Mesenchymal stem cell (in vitro differentiated cells and primary cell): ENCODE measurements around the gene TNFRSF1A.
A peak's percentile ranks its signal among the peaks of the same experiment; 100 is the strongest.

ENCODE experiments used
- DNase-seq: peaks from one replicate; pipeline ENCODE4 v3.0.0-alpha.2; 2013
- H2AFZ ChIP-seq: one replicate; pipeline ENCODE4 v1.6.1; 2013; ENCODE audit warnings: low read depth, mild to moderate bottlenecking, control low read depth, inconsistent platforms, low read length, moderate library complexity
- H2AK5ac ChIP-seq: 2 replicates; pipeline ENCODE4 v1.6.1; 2013; ENCODE audit warnings: low read length, moderate library complexity, mild to moderate bottlenecking, inconsistent platforms; ENCODE audit not compliant: severe bottlenecking
- H2BK120ac ChIP-seq: one replicate; pipeline ENCODE4 v1.6.1; 2013; ENCODE audit warnings: low read depth, mild to moderate bottlenecking, inconsistent platforms, low read length, moderate library complexity
- H2BK12ac ChIP-seq, 2 experiments: one replicate each; pipeline ENCODE4 v1.6.1; 2013; ENCODE audit warnings: inconsistent platforms in 2 of 2, low read length in 2 of 2, mild to moderate bottlenecking in 2 of 2, moderate library complexity in 2 of 2, control low read depth in 1 of 2
- H2BK15ac ChIP-seq: one replicate; pipeline ENCODE4 v1.6.1; 2013; ENCODE audit warnings: mild to moderate bottlenecking, low read depth, inconsistent platforms; ENCODE audit not compliant: poor library complexity, severe bottlenecking
- H2BK5ac ChIP-seq: 2 replicates; pipeline ENCODE4 v1.6.1; 2013; ENCODE audit warnings: low read depth, mild to moderate bottlenecking, low read length, control low read depth, inconsistent platforms; ENCODE audit not compliant: poor library complexity, severe bottlenecking
- H3K14ac ChIP-seq, 2 experiments: one replicate each; pipeline ENCODE4 v1.6.1; 2013; ENCODE audit warnings: inconsistent platforms in 2 of 2, low read length in 2 of 2, control low read depth in 1 of 2, mild to moderate bottlenecking in 1 of 2, moderate library complexity in 1 of 2
- H3K18ac ChIP-seq, 2 experiments: one replicate each; pipeline ENCODE4 v1.6.1; 2013; ENCODE audit warnings: inconsistent platforms in 2 of 2, low read length in 2 of 2, control low read depth in 1 of 2, low read depth in 1 of 2, mild to moderate bottlenecking in 1 of 2
- H3K23ac ChIP-seq, 2 experiments: one replicate each; pipeline ENCODE4 v1.6.1; 2013; ENCODE audit warnings: inconsistent platforms in 2 of 2, low read length in 2 of 2, mild to moderate bottlenecking in 2 of 2, moderate library complexity in 2 of 2, control low read depth in 1 of 2
- H3K27ac ChIP-seq: 2 replicates; pipeline ENCODE4 v1.5.1; 2013; ENCODE audit warnings: mild to moderate bottlenecking, moderate library complexity, low read length, control low read depth, inconsistent platforms; ENCODE audit not compliant: poor library complexity, severe bottlenecking
- H3K27me3 ChIP-seq, 2 experiments: 2 replicates each; pipeline versions ENCODE4 v1.6.1 to v1.7.0; 2013; ENCODE audit warnings: low read length in 2 of 2, mild to moderate bottlenecking in 2 of 2, moderate library complexity in 2 of 2, control low read depth in 1 of 2, inconsistent platforms in 1 of 2; ENCODE audit not compliant: control insufficient read depth in 1 of 2, insufficient read depth in 1 of 2
- H3K36me3 ChIP-seq, 2 experiments: 2 replicates each; pipeline versions ENCODE4 v1.6.1 to v1.7.0; 2013; ENCODE audit warnings: low read length in 2 of 2, control low read depth in 1 of 2, inconsistent platforms in 1 of 2, low read depth in 1 of 2, mild to moderate bottlenecking in 1 of 2; ENCODE audit not compliant: insufficient read depth in 2 of 2, control insufficient read depth in 1 of 2
- H3K4ac ChIP-seq, 2 experiments: one replicate each; pipeline ENCODE4 v1.6.1; 2013; ENCODE audit warnings: inconsistent platforms in 2 of 2, low read length in 2 of 2, mild to moderate bottlenecking in 2 of 2, moderate library complexity in 2 of 2, control low read depth in 1 of 2, low read depth in 1 of 2
- H3K4me1 ChIP-seq: 2 replicates; pipeline ENCODE4 v1.6.1; 2013; ENCODE audit warnings: low read depth, low read length, control low read depth; ENCODE audit not compliant: control insufficient read depth, insufficient read depth
- H3K4me2 ChIP-seq: 2 replicates; pipeline ENCODE4 v1.6.1; 2013; ENCODE audit warnings: low read length, mild to moderate bottlenecking, inconsistent platforms; ENCODE audit not compliant: poor library complexity, severe bottlenecking
- H3K4me3 ChIP-seq, 2 experiments: 2 replicates each; pipeline versions ENCODE4 v1.5.1 to v1.7.0; 2013; ENCODE audit warnings: low read length in 2 of 2, mild to moderate bottlenecking in 2 of 2, control low read depth in 1 of 2, low read depth in 1 of 2; ENCODE audit not compliant: insufficient read depth in 1 of 2
- H3K79me1 ChIP-seq: replicated peaks from 2 replicates; pipeline ENCODE4 v1.6.1; 2013; ENCODE audit warnings: mild to moderate bottlenecking, control low read depth, low read length, inconsistent platforms; ENCODE audit not compliant: poor library complexity, severe bottlenecking
- H3K9ac ChIP-seq: 2 replicates; pipeline ENCODE4 v1.7.0; 2013; ENCODE audit warnings: mild to moderate bottlenecking, low read length, moderate library complexity
- H3K9me3 ChIP-seq: 2 replicates; pipeline ENCODE4 v1.7.0; 2013; ENCODE audit warnings: mild to moderate bottlenecking, low read length; ENCODE audit not compliant: control insufficient read depth
- H4K8ac ChIP-seq: one replicate; pipeline ENCODE4 v1.6.1; 2013; ENCODE audit warnings: inconsistent platforms, mild to moderate bottlenecking, low read length, moderate library complexity
- H4K91ac ChIP-seq: one replicate; pipeline ENCODE4 v1.6.1; 2013; ENCODE audit warnings: mild to moderate bottlenecking, low read length, inconsistent platforms
- WGBS: methylation state at CpG from one replicate; pipeline ENCODE4 v1.1.7; 2013; ENCODE audit warnings: mixed read lengths; 5-methylcytosine and 5-hydroxymethylcytosine counted together

Gene TNFRSF1A

GRCh38 chr12:6323995-6324711 lies 17.7 kb downstream of the TNFRSF1A start:
- Histone ChIP-seq H3K9ac (peak overlapping the region; percentile 87), H2BK5ac (no peak overlapping the region), H3K4me1 (peaks cover 29% of the 10 kb centered on the region), H3K27ac (peak overlapping the region; percentile 86), H2BK15ac (no peak overlapping the region), H3K9me3 (no peaks in the 10 kb centered on the region), H3K18ac (peak overlapping the region; percentile 90 to 96), H3K14ac (no peak overlapping the region), H3K4me2 (no peak overlapping the region), H2BK12ac (no peak overlapping the region), H4K8ac (peak overlapping the region; percentile 83), H2AFZ (no peak overlapping the region), H4K91ac (peak overlapping the region; percentile 79), H3K79me1 (peaks cover 21% of the 10 kb centered on the region), H2AK5ac (peak overlapping the region; percentile 83), H2BK120ac (peak overlapping the region; percentile 55), H3K4ac (peak overlapping the region in 1 of 2 experiments; percentile 73), H3K27me3 (no peaks in the 10 kb centered on the region), H3K23ac (no peak overlapping the region), H3K36me3 (peaks cover 30 to 39% of the 10 kb centered on the region in 2 experiments), H3K4me3 (peak overlapping the region in 1 of 2 experiments; percentile 53)
- DNase-seq: no peak
- 49% methylated on average over 9 of the region's 19 CpGs for WGBS

GRCh38 chr12:6323340-6323994 lies 18.4 kb downstream of the TNFRSF1A start:
- Histone ChIP-seq H3K79me1 (peaks cover 14% of the 10 kb centered on the region), H3K9ac (peak overlapping the region; percentile 87), H2BK12ac (peak overlapping the region; percentile 29 to 64), H3K18ac (peak overlapping the region; percentile 90 to 96), H4K8ac (peak overlapping the region; percentile 83), H2BK5ac (peak overlapping the region; percentile 1), H3K4me1 (peaks cover 28% of the 10 kb centered on the region), H4K91ac (peak overlapping the region; percentile 79), H3K27me3 (peaks cover 0 to 4% of the 10 kb centered on the region in 2 experiments), H2BK15ac (no peak overlapping the region), H3K14ac (peak overlapping the region in 1 of 2 experiments; percentile 38), H3K36me3 (peaks cover 24 to 32% of the 10 kb centered on the region in 2 experiments), H2AFZ (no peak overlapping the region), H2AK5ac (peak overlapping the region; percentile 83), H3K9me3 (no peaks in the 10 kb centered on the region), H3K4me3 (peak overlapping the region in 1 of 2 experiments; percentile 53), H3K4me2 (peak overlapping the region; percentile 35), H3K4ac (peak overlapping the region; percentile 47 to 73), H3K27ac (peak overlapping the region; percentile 86), H2BK120ac (no peak overlapping the region), H3K23ac (no peak overlapping the region)
- peak; percentile 98 for DNase-seq
- WGBS: 9% methylated on average over 14 of the region's 14 CpGs

GRCh38 chr12:6322969-6323339 lies 18.9 kb downstream of the TNFRSF1A start:
- peaks cover 12% of the 10 kb centered on the region for H3K79me1 ChIP-seq
- peak overlapping the region; percentile 87 for H3K9ac ChIP-seq
- peaks cover 0 to 6% of the 10 kb centered on the region in 2 experiments for H3K27me3 ChIP-seq
- H3K23ac ChIP-seq: no peak overlapping the region
- DNase-seq: no peak
- H3K4me2 ChIP-seq: no peak overlapping the region
- no peak overlapping the region for H3K4ac ChIP-seq
- H2AFZ ChIP-seq: no peak overlapping the region
- H2BK5ac ChIP-seq: no peak overlapping the region
- no peak overlapping the region for H3K14ac ChIP-seq
- no peak overlapping the region for H4K91ac ChIP-seq
- no peaks in the 10 kb centered on the region for H3K9me3 ChIP-seq
- H2AK5ac ChIP-seq: no peak overlapping the region
- no peak overlapping the region for H2BK120ac ChIP-seq
- no peak overlapping the region for H3K4me3 ChIP-seq
- peak overlapping the region; percentile 52 for H3K27ac ChIP-seq
- no peak overlapping the region for H2BK15ac ChIP-seq
- peaks cover 18 to 27% of the 10 kb centered on the region in 2 experiments for H3K36me3 ChIP-seq
- no peak overlapping the region for H2BK12ac ChIP-seq
- H4K8ac ChIP-seq: no peak overlapping the region
- peak overlapping the region in 1 of 2 experiments; percentile 64 for H3K18ac ChIP-seq
- WGBS: 13% methylated on average over 2 of the region's 2 CpGs
- peaks cover 25% of the 10 kb centered on the region for H3K4me1 ChIP-seq

GRCh38 chr12:6322352-6322751 lies 19.5 kb downstream of the TNFRSF1A start:
- H2BK5ac ChIP-seq: no peak overlapping the region
- H3K9me3 ChIP-seq: no peaks in the 10 kb centered on the region
- peak overlapping the region in 1 of 2 experiments; percentile 61 for H3K18ac ChIP-seq
- DNase-seq: no peak
- no peak overlapping the region for H3K27ac ChIP-seq
- H2AK5ac ChIP-seq: no peak overlapping the region
- H3K4ac ChIP-seq: no peak overlapping the region
- peaks cover 12 to 23% of the 10 kb centered on the region in 2 experiments for H3K36me3 ChIP-seq
- no peak overlapping the region for H3K4me2 ChIP-seq
- H3K23ac ChIP-seq: no peak overlapping the region
- H2BK12ac ChIP-seq: no peak overlapping the region
- H2BK120ac ChIP-seq: no peak overlapping the region
- H4K8ac ChIP-seq: peak overlapping the region; percentile 7
- H2AFZ ChIP-seq: no peak overlapping the region
- H3K79me1 ChIP-seq: peaks cover 8% of the 10 kb centered on the region
- no peak overlapping the region for H3K9ac ChIP-seq
- no peak overlapping the region for H3K4me3 ChIP-seq
- 89% methylated on average over 4 of the region's 4 CpGs for WGBS
- H3K27me3 ChIP-seq: peaks cover 0 to 9% of the 10 kb centered on the region in 2 experiments
- peak overlapping the region in 1 of 2 experiments; percentile 44 for H3K14ac ChIP-seq
- peaks cover 19% of the 10 kb centered on the region for H3K4me1 ChIP-seq
- H4K91ac ChIP-seq: no peak overlapping the region
- no peak overlapping the region for H2BK15ac ChIP-seq
